GM19397 (cell line): ENCODE results near the gene ATP4A.
"Not testable (repeated sequence)": the region's sequence is repeated elsewhere in the genome, so short reads cannot be mapped to it uniquely, and the experiment has no call there.

Experiments used
- ATAC-seq: cut with Tn5 transposase; IDR thresholded peaks from one replicate; pipeline ENCODE4 v1.9.1; 2021; ENCODE audit warnings: mild to moderate bottlenecking, moderate library complexity; ENCODE audit not compliant: unreplicated experiment

ATP4A gene

GRCh38 chr19:35563207-35563829 is at the start of gene ATP4A:
Gene ATP4A, minus strand, starts transcription at chr19:35563658. Its CDS starts 29 bp downstream, at chr19:35563629.
- ATAC-seq, result no peak

GRCh38 chr19:35612559-35613321 is 49.3 kb upstream of the ATP4A start, which contains the start of gene HAUS5:
Gene HAUS5, plus strand, starts transcription at chr19:35612735. Its CDS starts 60 bp downstream, at chr19:35612795.
- ATAC-seq, result peak; percentile 88

GRCh38 chr19:35612224-35612558 is 48.7 kb upstream of the ATP4A start:
- no peak for ATAC-seq

GRCh38 chr19:35609851-35610353 is 46.4 kb upstream of the ATP4A start:
- ATAC-seq, result no peak

DNA sequence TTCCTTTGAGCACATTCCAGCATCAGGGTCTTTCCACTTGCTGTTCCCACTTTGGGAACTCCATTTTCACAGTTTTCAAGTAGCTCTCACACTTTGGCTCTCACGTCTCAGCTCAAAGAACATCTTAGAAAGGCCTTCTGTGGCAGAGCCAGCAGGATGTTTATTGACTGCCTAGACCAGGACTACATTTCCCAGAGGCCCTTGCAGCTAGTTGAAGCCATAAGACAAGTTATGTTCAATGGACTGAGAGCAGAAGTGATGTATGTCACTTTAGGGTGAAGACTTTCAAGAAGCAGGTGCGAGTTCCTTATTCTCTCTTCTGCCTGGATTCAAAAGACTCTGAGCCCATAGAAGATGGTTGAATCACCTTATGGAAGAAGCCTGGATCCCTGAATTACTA is 44.8 kb upstream of the ATP4A start:
- ATAC-seq, result no peak

GRCh38 chr19:35607661-35608060 is 44.2 kb upstream of the ATP4A start:
- no peak for ATAC-seq

- not testable (repeated sequence) for ATAC-seq
Observed at GRCh38 chr19:35607170-35607569, 43.7 kb upstream of the ATP4A start.

DNA sequence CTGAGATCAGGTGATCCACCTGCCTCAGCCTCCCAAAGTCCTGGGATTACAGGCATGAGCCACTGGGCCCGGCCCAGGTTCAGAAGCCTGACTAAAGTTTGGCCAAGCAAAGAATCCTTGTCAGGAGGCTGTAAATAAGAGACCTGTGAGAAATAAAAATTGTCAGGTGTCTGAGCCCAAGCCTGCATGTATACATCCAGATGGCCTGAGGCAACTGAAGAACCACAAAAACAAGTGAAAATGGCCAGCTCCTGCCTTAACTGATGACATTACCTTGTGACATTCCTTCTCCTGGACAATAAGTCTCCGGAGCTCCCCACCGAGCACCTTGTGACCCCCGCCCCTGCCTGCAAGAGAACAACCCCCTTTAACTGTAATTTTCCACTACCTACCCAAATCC is 41.0 kb upstream of the ATP4A start:
- not testable (repeated sequence) for ATAC-seq

- no peak for ATAC-seq
Observed at GRCh38 chr19:35601971-35602370, 38.5 kb upstream of the ATP4A start.

GRCh38 chr19:35596366-35596999 is 33.0 kb upstream of the ATP4A start:
- ATAC-seq, result no peak

DNA sequence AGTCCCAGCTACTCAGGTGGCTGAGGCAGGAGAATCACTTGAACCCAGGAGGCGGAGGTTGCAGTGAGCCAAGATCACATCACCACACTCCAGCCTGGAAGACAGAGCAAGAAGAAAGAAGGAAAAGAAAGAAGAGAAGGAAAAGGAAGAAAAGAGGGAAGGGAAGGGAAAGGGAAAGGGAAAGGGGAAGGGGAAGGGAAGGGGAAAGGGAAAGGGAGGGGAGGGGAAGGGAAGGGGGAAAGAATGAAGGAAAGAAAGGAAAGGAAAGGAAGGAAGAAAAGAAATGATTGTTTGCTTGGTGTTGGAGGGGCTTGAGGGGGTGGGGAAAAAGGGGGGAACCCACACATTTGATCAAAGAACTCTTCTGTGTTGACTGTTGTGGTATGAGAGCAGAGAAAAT is 32.5 kb upstream of the ATP4A start:
- no peak for ATAC-seq

GRCh38 chr19:35595026-35595425 is 31.6 kb upstream of the ATP4A start:
- ATAC-seq, result not testable (repeated sequence)

DNA sequence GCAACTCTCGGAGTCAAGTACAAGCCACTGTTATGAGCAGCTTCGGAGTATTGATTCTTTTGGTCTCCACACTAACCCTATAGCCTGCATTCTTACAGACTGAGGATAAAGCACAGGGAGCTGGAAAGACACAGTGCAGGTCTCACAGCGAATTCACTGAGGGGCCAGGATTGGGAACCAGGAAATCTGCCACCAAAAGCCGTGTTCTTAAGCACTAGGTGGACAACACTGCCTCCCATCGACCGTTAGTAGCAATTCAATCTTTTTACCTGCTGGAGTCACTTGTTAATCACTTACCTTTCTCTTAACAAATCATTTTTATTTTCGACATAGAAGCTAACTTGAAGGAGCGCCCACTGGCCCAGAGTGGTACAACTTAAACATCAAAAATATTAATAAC is 28.8 kb upstream of the ATP4A start:
- no peak for ATAC-seq

DNA sequence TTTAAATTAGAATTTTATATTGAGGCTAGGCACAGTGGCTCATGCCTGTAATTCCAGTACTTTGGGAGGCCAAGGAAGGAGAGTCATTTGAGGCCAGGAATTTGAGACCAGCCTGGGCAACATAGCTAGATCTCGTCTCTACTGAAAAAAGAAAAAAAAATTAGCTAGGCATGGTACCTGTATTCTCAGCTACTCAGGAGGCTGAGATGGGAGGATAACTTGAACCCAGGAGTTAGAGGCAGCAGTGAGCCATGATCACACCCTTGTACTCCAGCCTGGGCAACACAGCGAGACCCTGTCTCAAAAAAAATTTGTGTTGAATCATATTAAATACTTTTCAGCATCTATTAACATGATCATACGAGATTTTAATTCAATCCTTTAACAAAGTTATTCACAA is 27.4 kb upstream of the ATP4A start:
- no peak for ATAC-seq

DNA sequence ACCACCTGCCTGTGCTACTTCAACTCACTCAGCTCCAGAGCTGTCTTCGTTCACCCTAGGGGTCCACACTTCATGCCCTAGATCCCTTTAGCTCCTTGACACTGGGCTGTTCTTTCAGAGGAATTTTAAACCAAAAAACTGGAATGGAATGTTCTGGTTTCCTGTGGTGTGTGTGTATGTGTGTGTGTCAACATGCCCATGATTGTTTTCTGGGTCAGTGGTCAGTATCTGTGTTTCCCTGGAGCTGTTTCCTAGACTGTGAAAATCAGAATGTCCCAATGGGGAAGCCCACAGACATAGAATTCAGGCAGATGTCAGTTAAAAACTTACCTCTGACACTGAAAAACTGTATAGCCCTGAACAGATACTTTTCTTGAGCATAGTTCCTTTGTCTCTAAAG is 23.9 kb upstream of the ATP4A start:
- ATAC-seq, result no peak

- ATAC-seq, result no peak
Observed at GRCh38 chr19:35585848-35586247, 22.4 kb upstream of the ATP4A start, which contains the start of gene PMIS2. Gene PMIS2, plus strand, starts transcription at chr19:35586173. Its CDS starts 87 bp downstream, at chr19:35586260.

DNA sequence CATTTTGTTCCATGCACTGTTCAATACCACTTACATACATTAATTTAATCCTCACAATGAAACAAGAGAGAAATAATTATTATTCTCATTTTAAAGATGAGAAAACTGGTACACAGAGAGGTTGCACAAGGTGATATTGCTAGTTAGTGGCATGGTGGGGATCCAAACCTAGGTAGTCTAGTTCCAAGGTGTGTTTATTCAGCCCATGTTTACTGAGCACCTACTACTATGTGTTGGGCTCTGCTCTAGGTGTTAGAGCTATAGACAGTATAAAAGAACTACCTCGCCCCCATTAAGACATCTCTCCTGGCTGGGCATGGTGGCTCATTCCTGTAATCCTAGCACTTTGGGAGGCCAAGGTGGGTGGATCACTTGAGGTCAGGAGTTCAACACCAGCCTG is 19.3 kb upstream of the ATP4A start:
- no peak for ATAC-seq

DNA sequence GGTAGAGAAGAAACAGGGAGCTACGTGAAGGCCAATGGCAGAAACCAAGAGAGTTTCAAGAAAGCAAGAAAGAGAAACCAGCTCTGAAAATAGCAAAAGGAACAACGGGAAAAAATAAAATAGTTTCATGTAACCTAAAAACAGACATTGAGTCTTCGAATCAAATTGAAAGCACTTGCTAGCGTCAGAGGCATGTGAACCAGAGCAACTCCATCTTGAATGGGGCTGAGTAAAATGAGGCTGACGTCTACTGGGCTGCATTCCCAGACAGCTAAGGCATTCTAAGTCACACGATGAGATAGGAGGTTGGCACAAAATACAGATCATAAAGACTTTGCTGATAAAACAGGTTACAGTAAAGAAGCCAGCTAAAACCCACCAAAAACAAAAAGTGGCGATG is 15.2 kb upstream of the ATP4A start:
- no peak for ATAC-seq

GRCh38 chr19:35577918-35578317 is 14.5 kb upstream of the ATP4A start:
- ATAC-seq, result no peak

GRCh38 chr19:35571406-35571965 is 8.0 kb upstream of the ATP4A start:
- ATAC-seq, result no peak

- ATAC-seq, result no peak
Observed at GRCh38 chr19:35569281-35569781, 5.9 kb upstream of the ATP4A start.
